Measurements from ENCODE around the gene SPAG7. TPM values are rescaled to one million over a fixed set of nuclear protein-coding genes. Genes with fewer than 3 reads are reported as not detected.

Gene SPAG7
- total and polyA plus RNA-seq, 7 donors: 42.6 to 84.5 (median 73.9) TPM

DNA sequence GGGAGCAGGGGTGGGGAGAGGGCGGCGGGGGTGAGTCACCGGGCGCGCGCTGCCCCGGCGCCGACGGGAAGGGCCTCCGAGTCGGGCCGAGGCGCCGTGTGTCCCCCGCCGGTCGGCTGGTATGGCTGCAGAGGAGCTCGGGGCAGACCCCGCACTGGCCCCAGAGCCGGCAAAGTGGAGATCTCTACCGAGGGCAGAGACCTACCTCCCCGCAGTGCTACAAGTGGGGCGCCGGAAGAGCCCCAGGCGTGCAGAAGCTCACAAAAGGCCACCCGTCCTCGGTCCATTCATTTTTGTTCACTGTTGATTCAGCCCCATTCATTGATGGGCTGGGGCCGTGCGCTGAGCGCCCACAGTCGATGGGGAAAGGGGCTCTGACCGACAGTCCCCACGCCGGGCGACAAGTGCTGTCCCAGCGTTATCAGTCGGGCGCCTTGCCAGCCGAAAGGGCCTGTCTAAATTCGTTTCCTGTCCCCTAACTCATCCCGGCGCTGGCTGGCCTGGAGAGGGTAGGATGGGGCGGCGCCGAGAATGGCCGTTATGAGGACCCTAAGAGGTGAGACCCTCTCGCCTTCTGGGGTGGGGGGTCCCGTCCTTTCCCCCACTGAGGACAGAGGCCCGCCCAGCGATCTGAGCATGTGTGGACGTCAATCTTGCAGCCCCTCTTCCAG is 17.4 kb downstream of the SPAG7 start:
- H3K27me3 ChIP-seq: no peaks in the 10 kb centered on the region
- peak overlapping the region; percentile 80 to 99 (median 96) for H3K4me3 ChIP-seq
- H3K27ac ChIP-seq: peak overlapping the region; percentile 98 to 100 (median 99)
- TF ChIP-seq POLR2A (IDR thresholded peaks at IDR 0.05) (no peak), POLR2AphosphoS5 (IDR thresholded peaks at IDR 0.05) (peak in 1 of 4 donors; percentile 2)
- peaks cover 0 to 16% (median 11%) of the 10 kb centered on the region in 4 donors for H3K36me3 ChIP-seq
- H3K4me1 ChIP-seq: peaks cover 0 to 44% (median 31%) of the 10 kb centered on the region in 4 donors
- intact Hi-C loops (cut with DNase I): no loop called here
- peak; percentile 83 for DNase-seq
- no peaks in the 10 kb centered on the region for H3K9me3 ChIP-seq
- WGBS, 2 donors: 2 to 6% methylated on average over 52 of the region's 52 CpGs

DNA sequence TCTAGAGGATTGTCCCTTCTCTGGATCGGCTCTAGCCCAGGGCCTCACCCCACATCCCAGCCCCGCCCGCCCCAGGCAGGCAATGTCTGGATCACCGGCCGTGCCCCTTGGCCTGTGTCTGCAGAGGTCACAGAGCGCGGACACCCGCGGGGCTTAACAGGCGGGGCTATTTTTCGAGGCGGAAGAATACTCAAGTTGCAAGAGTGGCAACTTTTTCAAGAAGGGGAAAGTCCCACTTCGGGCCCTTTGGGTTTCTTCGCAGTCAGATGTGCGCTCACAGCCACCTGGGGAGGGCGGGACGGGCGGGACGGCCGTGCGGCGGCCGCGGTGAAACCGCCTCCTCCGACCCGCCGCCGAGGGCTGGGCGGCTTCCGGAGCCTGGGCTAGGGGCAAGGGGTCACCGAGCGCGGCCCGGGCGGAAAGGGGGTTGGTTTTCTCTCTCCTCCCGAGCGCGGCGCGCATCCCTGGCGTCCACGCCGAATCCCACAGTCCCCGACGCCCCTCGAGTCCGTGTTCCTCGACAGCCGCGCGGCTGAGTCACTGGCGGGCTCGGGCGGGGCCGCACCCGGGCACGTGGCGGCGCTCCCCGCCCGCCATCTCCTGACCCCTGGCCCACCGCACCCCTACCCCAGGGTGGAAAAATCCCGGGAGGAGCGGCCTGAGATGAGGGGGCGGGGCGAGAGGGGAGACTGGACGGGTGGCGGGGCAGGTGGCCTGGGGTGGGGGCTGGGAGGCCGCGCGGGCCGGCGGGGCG is 18.1 kb downstream of the SPAG7 start:
- Histone ChIP-seq H3K4me1 (peaks cover 0 to 52% (median 38%) of the 10 kb centered on the region in 4 donors), H3K27ac (peak overlapping the region; percentile 98 to 100 (median 99)), H3K36me3 (peaks cover 5 to 23% (median 16%) of the 10 kb centered on the region in 4 donors), H3K27me3 (no peaks in the 10 kb centered on the region), H3K4me3 (peak overlapping the region; percentile 80 to 99 (median 96)), H3K9me3 (no peaks in the 10 kb centered on the region)
- intact Hi-C loops (cut with DNase I): loop anchor here (1.0 kb wide), 1 partner anchor 18 kb away; the partner anchor contains the start of gene SPAG7
- peak in 2 of 4 donors; percentile 40 to 42 for TF ChIP-seq POLR2AphosphoS5 (IDR thresholded peaks at IDR 0.05)
- TF ChIP-seq EP300 (IDR thresholded peaks at IDR 0.05): no peak
- WGBS, 2 donors: 1% methylated on average over 75 of the region's 75 CpGs
- peak; percentile 89 for DNase-seq

DNA sequence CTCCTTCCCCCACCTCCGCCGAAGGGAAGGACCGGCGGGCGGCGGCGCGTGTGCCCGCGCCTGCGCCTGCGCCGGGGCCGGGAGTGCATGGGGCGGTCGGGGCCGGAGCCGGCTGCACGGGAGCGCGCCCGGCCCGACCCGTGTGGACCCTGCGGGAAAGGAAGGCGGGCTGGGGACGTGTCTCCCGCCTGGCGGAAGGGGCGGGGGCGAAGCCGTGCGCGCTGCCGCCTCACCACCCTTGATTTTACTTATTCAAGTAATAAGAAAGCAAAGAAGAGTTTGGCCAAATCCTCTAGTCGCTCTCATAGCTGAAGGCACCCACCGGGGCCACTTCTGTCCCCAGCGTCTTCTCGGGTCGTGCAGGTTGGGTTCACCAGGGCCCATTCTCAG is 18.7 kb downstream of the SPAG7 start:
- peak; percentile 22 to 29 for TF ChIP-seq POLR2A (IDR thresholded peaks at IDR 0.05)
- TF ChIP-seq EP300 (IDR thresholded peaks at IDR 0.05): no peak
- peak; percentile 27 to 83 (median 60) for TF ChIP-seq POLR2AphosphoS5 (IDR thresholded peaks at IDR 0.05)
- TF ChIP-seq, protein P1, sequence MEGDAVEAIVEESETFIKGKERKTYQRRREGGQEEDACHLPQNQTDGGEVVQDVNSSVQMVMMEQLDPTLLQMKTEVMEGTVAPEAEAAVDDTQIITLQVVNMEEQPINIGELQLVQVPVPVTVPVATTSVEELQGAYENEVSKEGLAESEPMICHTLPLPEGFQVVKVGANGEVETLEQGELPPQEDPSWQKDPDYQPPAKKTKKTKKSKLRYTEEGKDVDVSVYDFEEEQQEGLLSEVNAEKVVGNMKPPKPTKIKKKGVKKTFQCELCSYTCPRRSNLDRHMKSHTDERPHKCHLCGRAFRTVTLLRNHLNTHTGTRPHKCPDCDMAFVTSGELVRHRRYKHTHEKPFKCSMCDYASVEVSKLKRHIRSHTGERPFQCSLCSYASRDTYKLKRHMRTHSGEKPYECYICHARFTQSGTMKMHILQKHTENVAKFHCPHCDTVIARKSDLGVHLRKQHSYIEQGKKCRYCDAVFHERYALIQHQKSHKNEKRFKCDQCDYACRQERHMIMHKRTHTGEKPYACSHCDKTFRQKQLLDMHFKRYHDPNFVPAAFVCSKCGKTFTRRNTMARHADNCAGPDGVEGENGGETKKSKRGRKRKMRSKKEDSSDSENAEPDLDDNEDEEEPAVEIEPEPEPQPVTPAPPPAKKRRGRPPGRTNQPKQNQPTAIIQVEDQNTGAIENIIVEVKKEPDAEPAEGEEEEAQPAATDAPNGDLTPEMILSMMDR (IDR thresholded peaks at IDR 0.05): no peak
- H3K4me1 ChIP-seq: peaks cover 0 to 55% (median 43%) of the 10 kb centered on the region in 4 donors
- intact Hi-C loops (cut with DNase I): loop anchor here (1.0 kb wide), 1 partner anchor 18 kb away; the partner anchor contains the start of gene SPAG7
- DNase-seq: peak; percentile 92
- WGBS, 2 donors: 1% methylated on average over 40 of the region's 40 CpGs
- H3K27me3 ChIP-seq: no peaks in the 10 kb centered on the region
- H3K4me3 ChIP-seq: peak overlapping the region; percentile 80 to 99 (median 96)
- peaks cover 9 to 29% (median 19%) of the 10 kb centered on the region in 4 donors for H3K36me3 ChIP-seq
- H3K27ac ChIP-seq: peak overlapping the region; percentile 98 to 100 (median 99)
- no peaks in the 10 kb centered on the region for H3K9me3 ChIP-seq

DNA sequence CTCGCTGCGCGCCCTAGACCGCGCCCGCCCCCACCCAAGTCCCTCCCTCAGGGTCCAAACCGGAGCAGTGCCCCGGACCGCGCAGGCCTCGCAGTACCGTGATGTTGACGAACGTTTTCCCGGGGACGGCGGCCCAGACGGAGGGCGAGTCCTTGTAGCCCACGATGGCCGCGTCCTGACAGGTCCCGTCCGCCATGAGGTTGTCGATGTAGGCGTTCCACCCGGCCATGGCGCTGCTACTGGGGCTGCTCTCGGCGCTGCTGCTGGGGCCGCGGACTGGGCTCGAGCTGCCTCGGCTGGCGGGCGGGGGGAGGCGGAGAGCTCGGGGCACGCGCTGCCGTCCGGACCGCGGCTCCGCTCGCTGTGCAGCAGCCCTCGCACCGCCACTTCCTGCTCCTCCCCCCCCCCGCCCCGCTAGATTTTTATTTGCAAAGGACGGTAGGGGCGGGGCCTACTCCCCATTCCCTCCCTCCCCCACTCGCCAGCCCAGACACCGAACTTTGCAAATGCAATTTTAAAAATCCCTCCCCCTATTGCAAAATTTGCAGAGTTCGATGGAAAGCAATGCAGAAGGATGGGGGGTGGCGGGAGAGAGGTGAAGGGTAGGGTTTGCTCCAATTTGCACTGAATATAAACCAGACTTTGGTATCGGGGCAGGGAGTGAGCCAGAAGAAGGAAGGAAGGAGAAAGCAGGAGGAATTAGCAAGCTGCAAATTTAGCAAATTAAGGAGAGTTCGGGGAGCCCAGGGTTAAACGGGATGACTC is 19.3 kb downstream of the SPAG7 start, which contains the start of gene PFN1:
TSS of gene PFN1 (minus strand) at position 365 of the 765 bp plus-strand sequence. CDS start at position 229, 136 bp downstream.
- peaks cover 12 to 34% (median 23%) of the 10 kb centered on the region in 4 donors for H3K36me3 ChIP-seq
- peak; percentile 56 to 90 (median 81) for TF ChIP-seq POLR2AphosphoS5 (IDR thresholded peaks at IDR 0.05)
- TF ChIP-seq, protein P1 (IDR thresholded peaks at IDR 0.05): no peak
- no peak for TF ChIP-seq EP300 (IDR thresholded peaks at IDR 0.05)
- peak; percentile 73 to 80 for TF ChIP-seq POLR2A (IDR thresholded peaks at IDR 0.05)
- peak within 1 kb of the TSS; percentile 98 to 100 (median 99) for H3K27ac ChIP-seq
- intact Hi-C loops (cut with DNase I): no loop called here
- H3K4me3 ChIP-seq: peak within 1 kb of the TSS; percentile 80 to 99 (median 96)
- WGBS, 2 donors: 0% methylated on average over 59 of the region's 59 CpGs
- H3K4me1 ChIP-seq: peaks cover 0 to 55% (median 44%) of the 10 kb centered on the region in 4 donors
- peak; percentile 96 for DNase-seq
- H3K27me3 ChIP-seq: no peaks in the 10 kb centered on the region
- H3K9me3 ChIP-seq: no peaks in the 10 kb centered on the region

DNA sequence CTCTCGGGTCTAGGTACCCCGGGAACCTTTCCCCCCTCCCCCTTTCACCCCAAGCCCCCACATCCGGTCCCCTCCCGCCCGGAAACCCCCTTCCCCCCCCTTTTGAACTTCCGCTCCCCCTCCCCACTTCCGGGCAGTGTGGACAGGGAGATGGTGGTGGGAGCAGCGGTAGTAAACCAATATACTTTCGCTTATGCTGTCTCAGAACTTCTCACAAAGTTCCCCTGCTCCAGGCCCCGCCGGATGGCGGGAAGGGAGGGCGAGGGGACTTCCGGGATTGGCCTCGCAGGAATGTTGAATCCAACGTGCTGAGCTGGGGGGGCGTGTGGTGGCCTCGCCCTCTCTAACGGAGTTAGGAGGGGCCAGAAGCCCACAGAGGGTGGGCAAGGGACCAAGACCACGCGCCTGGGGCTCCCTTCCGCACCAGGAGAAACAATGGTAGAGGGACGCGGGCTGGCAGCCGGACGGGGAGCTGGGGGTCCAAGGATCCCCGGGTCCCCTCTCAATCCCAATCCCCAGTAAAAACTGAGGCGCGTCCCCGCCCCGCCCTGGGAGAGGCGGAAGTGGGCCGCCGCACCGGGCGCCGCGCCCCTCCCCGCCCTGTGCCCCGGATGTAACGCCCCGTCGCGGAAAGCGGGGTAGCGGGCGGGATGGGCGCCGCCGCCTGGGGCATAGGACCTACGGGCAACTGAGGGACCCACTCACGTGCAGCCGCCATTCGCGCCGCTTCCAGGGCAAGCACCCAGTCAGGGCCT is 20.0 kb downstream of the SPAG7 start:
- Histone ChIP-seq H3K36me3 (peaks cover 16 to 41% (median 30%) of the 10 kb centered on the region in 4 donors), H3K27ac (peak overlapping the region; percentile 98 to 100 (median 99)), H3K9me3 (no peaks in the 10 kb centered on the region), H3K4me1 (peaks cover 0 to 57% (median 46%) of the 10 kb centered on the region in 4 donors), H3K27me3 (no peaks in the 10 kb centered on the region), H3K4me3 (peak overlapping the region; percentile 80 to 99 (median 96))
- peak; percentile 26 to 59 (median 46) for TF ChIP-seq POLR2AphosphoS5 (IDR thresholded peaks at IDR 0.05)
- TF ChIP-seq, protein P1 (IDR thresholded peaks at IDR 0.05): no peak
- DNase-seq: peak; percentile 82
- WGBS, 2 donors: 0 to 1% methylated on average over 56 of the region's 56 CpGs
- intact Hi-C loops (cut with DNase I): no loop called here
